Loucy (cell line): ENCODE results near the gene AGPAT3.

ENCODE experiments used
- H2AFZ ChIP-seq: fragments of 200-600 bp; sonication (generic); 2 replicates; pipeline ENCODE4 v1.6.0; 2016; ENCODE audit warnings: antibody characterized with exemption, mild to moderate bottlenecking, low read length, moderate library complexity
- H3F3A ChIP-seq: fragments of 200-600 bp; 2 replicates; pipeline ENCODE4 v1.6.0; 2016; ENCODE audit warnings: antibody characterized with exemption, low read depth, mild to moderate bottlenecking
- H3K27me3 ChIP-seq: fragments of 200-600 bp; sonication (generic); 2 replicates; pipeline ENCODE4 v1.6.1; 2014; ENCODE audit warnings: low read length, mild to moderate bottlenecking; ENCODE audit not compliant: insufficient read depth, poor library complexity, severe bottlenecking
- H3K36me3 ChIP-seq: fragments of 200-600 bp; sonication (generic); 2 replicates; pipeline ENCODE4 v1.6.1; 2016; ENCODE audit warnings: low read length; ENCODE audit not compliant: insufficient read depth
- H3K4me1 ChIP-seq: fragments of 200-600 bp; sonication (generic); 2 replicates; pipeline ENCODE4 v1.5.1; 2014; ENCODE audit warnings: low read length, mild to moderate bottlenecking; ENCODE audit not compliant: insufficient read depth, poor library complexity, severe bottlenecking
- H3K4me2 ChIP-seq: fragments of 200-600 bp; sonication (generic); 2 replicates; pipeline ENCODE4 v1.6.0; 2014; ENCODE audit warnings: antibody characterized with exemption, low read length, low read depth, mild to moderate bottlenecking; ENCODE audit not compliant: poor library complexity, severe bottlenecking
- H3K4me3 ChIP-seq: fragments of 200-600 bp; sonication (generic); 2 replicates; pipeline ENCODE4 v1.5.1; 2014; ENCODE audit warnings: low read length, mild to moderate bottlenecking, mixed read lengths; ENCODE audit not compliant: poor library complexity, severe bottlenecking
- H3K79me2 ChIP-seq: fragments of 200-600 bp; sonication (generic); 2 replicates; pipeline ENCODE4 v1.6.1; 2014; ENCODE audit warnings: low read length; ENCODE audit not compliant: insufficient read depth
- H3K9ac ChIP-seq: fragments of 200-600 bp; sonication (generic); 2 replicates; pipeline ENCODE4 v1.6.0; 2014; ENCODE audit warnings: mild to moderate bottlenecking, low read depth, low read length, moderate library complexity; ENCODE audit not compliant: poor library complexity, severe bottlenecking
- H3K9me2 ChIP-seq: fragments of 200-600 bp; sonication (generic); replicated peaks from 2 replicates; pipeline ENCODE4 v1.6.1; 2016; ENCODE audit warnings: low read depth, low read length, mixed read lengths
- H3K9me3 ChIP-seq: fragments of 200-600 bp; sonication (generic); 2 replicates; pipeline ENCODE4 v1.6.1; 2014; ENCODE audit warnings: mild to moderate bottlenecking, antibody characterized with exemption, low read length, low read depth; ENCODE audit not compliant: insufficient read depth
- H4K20me1 ChIP-seq: fragments of 200-600 bp; sonication (generic); 2 replicates; pipeline ENCODE4 v1.6.0; 2014; ENCODE audit warnings: antibody characterized with exemption, low read length, mild to moderate bottlenecking; ENCODE audit not compliant: insufficient read depth, poor library complexity, severe bottlenecking
- CTCF ChIP-seq: fragments of 200-600 bp; sonication (generic); conservative IDR thresholded peaks from 2 replicates; pipeline ENCODE4 v1.5.1; 2014; ENCODE audit warnings: mild to moderate bottlenecking, antibody characterized with exemption, low read length
- EZH2phosphoT487 ChIP-seq: fragments of 200-600 bp; IDR thresholded peaks from 2 replicates; pipeline ENCODE4 v1.6.1; 2018; ENCODE audit warnings: antibody characterized with exemption, mild to moderate bottlenecking, moderate library complexity, borderline replicate concordance

AGPAT3 gene

GRCh38 chr21:43935711-43936110 is 70.7 kb downstream of the AGPAT3 start:
- H3K4me1 ChIP-seq: peaks cover 7% of the 10 kb centered on the region
- H3K27me3 ChIP-seq: no peaks in the 10 kb centered on the region
- no peaks in the 10 kb centered on the region for H3F3A ChIP-seq
- H3K9me2 ChIP-seq: no peaks in the 10 kb centered on the region
- H3K4me3 ChIP-seq: no peak overlapping the region
- H3K9ac ChIP-seq: no peak overlapping the region
- peaks cover 4% of the 10 kb centered on the region; the same call in 1 of the 2 replicates for H3K36me3 ChIP-seq
- H4K20me1 ChIP-seq: no peaks in the 10 kb centered on the region
- TF ChIP-seq EZH2phosphoT487 (no peak), CTCF (no peak)
- no peaks in the 10 kb centered on the region for H3K9me3 ChIP-seq
- H2AFZ ChIP-seq: no peak overlapping the region
- H3K79me2 ChIP-seq: peaks cover 17% of the 10 kb centered on the region; the same call in 1 of the 2 replicates
- no peak overlapping the region for H3K4me2 ChIP-seq

GRCh38 chr21:43936247-43936967 is 71.4 kb downstream of the AGPAT3 start:
- peaks cover 3% of the 10 kb centered on the region for H4K20me1 ChIP-seq
- H3K9me2 ChIP-seq: no peaks in the 10 kb centered on the region
- no peak overlapping the region for H3K9ac ChIP-seq
- no peaks in the 10 kb centered on the region for H3K9me3 ChIP-seq
- H3K79me2 ChIP-seq: peaks cover 13% of the 10 kb centered on the region; the same call in 1 of the 2 replicates
- H3K27me3 ChIP-seq: no peaks in the 10 kb centered on the region
- H3F3A ChIP-seq: no peaks in the 10 kb centered on the region
- no peak overlapping the region for H3K4me3 ChIP-seq
- H3K4me2 ChIP-seq: no peak overlapping the region
- TF ChIP-seq CTCF (no peak), EZH2phosphoT487 (no peak)
- H2AFZ ChIP-seq: no peak overlapping the region
- peaks cover 7% of the 10 kb centered on the region for H3K4me1 ChIP-seq
- peaks cover 4% of the 10 kb centered on the region; the same call in 1 of the 2 replicates for H3K36me3 ChIP-seq

- no peaks in the 10 kb centered on the region for H3K9me2 ChIP-seq
- H3K4me3 ChIP-seq: no peak overlapping the region
- peaks cover 4% of the 10 kb centered on the region; the same call in 1 of the 2 replicates for H3K36me3 ChIP-seq
- peaks cover 7% of the 10 kb centered on the region for H3K4me1 ChIP-seq
- no peaks in the 10 kb centered on the region for H3K9me3 ChIP-seq
- H3F3A ChIP-seq: no peaks in the 10 kb centered on the region
- H2AFZ ChIP-seq: no peak overlapping the region
- H4K20me1 ChIP-seq: peaks cover 3% of the 10 kb centered on the region
- H3K79me2 ChIP-seq: peaks cover 7% of the 10 kb centered on the region; the same call in 1 of the 2 replicates
- H3K9ac ChIP-seq: no peak overlapping the region
- no peaks in the 10 kb centered on the region for H3K27me3 ChIP-seq
- TF ChIP-seq EZH2phosphoT487: no peak
- no peak for TF ChIP-seq CTCF
- no peak overlapping the region for H3K4me2 ChIP-seq
Measured at GRCh38 chr21:43937051-43937832, 72.2 kb downstream of the AGPAT3 start.
